NCI-H524 treated with DMSO at 0.1 percent for 48 hours (cell line): ENCODE data around the gene PCDHA1.
"Not testable (repeated sequence)": the region's sequence is repeated elsewhere in the genome, so short reads cannot be mapped to it uniquely, and the experiment has no call there.

Experiments
- DNase-seq: peaks from one replicate; lab custom pipeline; 2025; lab: John Stamatoyannopoulos, UW

The PCDHA1 gene

GRCh38 chr5:140849831-140850634 lies 64.1 kb downstream of the PCDHA1 start:
- DNase-seq, result not testable (repeated sequence)

GRCh38 chr5:140855772-140856674 lies 70.1 kb downstream of the PCDHA1 start, which contains the start of gene PCDHA10:
TSS of gene PCDHA10 (plus strand) at chr5:140855897. CDS start at chr5:140856049, 152 bp downstream.
- no peak for DNase-seq

GRCh38 chr5:140857177-140857986 lies 71.4 kb downstream of the PCDHA1 start:
- no peak for DNase-seq

- DNase-seq, result no peak
Measured at GRCh38 chr5:140857987-140858240, 72.0 kb downstream of the PCDHA1 start.

GRCh38 chr5:140862441-140863295 lies 76.7 kb downstream of the PCDHA1 start:
- DNase-seq, result no peak

- DNase-seq, result peak; percentile 30
Measured at GRCh38 chr5:140868721-140869554, 83.0 kb downstream of the PCDHA1 start, which contains the start of gene PCDHA11. TSS of gene PCDHA11 (plus strand) at chr5:140868957. CDS start at chr5:140869104, 147 bp downstream.

- no peak for DNase-seq
Measured at GRCh38 chr5:140869555-140869886, 83.6 kb downstream of the PCDHA1 start.

GRCh38 chr5:140870221-140871201 lies 84.6 kb downstream of the PCDHA1 start:
- DNase-seq, result no peak

GRCh38 chr5:140875085-140876065 lies 89.4 kb downstream of the PCDHA1 start, which contains the start of gene PCDHA12:
TSS of gene PCDHA12 (plus strand) at chr5:140875308. CDS start at chr5:140875473, 165 bp downstream.
- no peak for DNase-seq

- DNase-seq, result not testable (repeated sequence)
Measured at GRCh38 chr5:140876541-140877261, 90.8 kb downstream of the PCDHA1 start.

GRCh38 chr5:140877262-140877581 lies 91.3 kb downstream of the PCDHA1 start:
- no peak for DNase-seq

GRCh38 chr5:140881889-140882590 lies 96.1 kb downstream of the PCDHA1 start, which contains the start of gene PCDHA13:
TSS of gene PCDHA13 (plus strand) at chr5:140882124. CDS start at chr5:140882269, 145 bp downstream.
- DNase-seq, result no peak

GRCh38 chr5:140882591-140882899 lies 96.6 kb downstream of the PCDHA1 start:
- no peak for DNase-seq

GRCh38 chr5:140883373-140883772 lies 97.4 kb downstream of the PCDHA1 start:
- DNase-seq, result no peak

GRCh38 chr5:140883927-140884697 lies 98.2 kb downstream of the PCDHA1 start:
- no peak for DNase-seq

- no peak for DNase-seq
Measured at GRCh38 chr5:140916325-140916724, 130.4 kb downstream of the PCDHA1 start.
